GM12874 (cell line): ENCODE data around the gene PARP3.

Source experiments
- TF ChIP-seq, protein P1 (sequence below): IDR thresholded peaks from 2 replicates; pipeline ENCODE4 v1.5.1; 2011; ENCODE audit warnings: low read depth, mild to moderate bottlenecking, control low read depth, low read length, moderate library complexity; ENCODE audit not compliant: insufficient read depth

Gene PARP3

DNA sequence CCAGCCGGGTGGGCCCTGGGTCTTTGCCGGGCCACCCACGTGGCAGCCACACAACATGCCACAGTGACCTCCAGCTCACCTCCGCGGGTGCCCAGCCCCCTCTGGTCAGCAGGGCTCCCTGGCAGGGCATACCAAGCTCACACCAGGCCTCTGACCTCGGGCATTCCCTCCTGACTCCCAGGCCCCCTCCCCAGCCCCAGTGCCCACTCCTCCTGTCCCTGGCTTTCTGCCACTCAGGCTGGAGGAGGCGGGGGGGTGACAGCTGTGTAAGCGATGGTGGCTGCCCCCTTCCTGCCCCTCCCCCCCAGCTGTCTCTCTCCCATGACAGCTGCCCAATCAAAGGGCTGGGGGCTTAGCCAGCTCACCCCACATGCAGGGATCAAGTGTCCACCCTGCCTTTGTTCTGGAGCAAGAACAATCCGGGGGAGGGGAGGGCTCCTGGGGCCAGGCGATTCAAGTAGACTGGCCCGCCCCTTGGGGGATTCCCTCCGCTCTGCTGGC lies 21.8 kb downstream of the PARP3 start:
- TF ChIP-seq, protein P1, sequence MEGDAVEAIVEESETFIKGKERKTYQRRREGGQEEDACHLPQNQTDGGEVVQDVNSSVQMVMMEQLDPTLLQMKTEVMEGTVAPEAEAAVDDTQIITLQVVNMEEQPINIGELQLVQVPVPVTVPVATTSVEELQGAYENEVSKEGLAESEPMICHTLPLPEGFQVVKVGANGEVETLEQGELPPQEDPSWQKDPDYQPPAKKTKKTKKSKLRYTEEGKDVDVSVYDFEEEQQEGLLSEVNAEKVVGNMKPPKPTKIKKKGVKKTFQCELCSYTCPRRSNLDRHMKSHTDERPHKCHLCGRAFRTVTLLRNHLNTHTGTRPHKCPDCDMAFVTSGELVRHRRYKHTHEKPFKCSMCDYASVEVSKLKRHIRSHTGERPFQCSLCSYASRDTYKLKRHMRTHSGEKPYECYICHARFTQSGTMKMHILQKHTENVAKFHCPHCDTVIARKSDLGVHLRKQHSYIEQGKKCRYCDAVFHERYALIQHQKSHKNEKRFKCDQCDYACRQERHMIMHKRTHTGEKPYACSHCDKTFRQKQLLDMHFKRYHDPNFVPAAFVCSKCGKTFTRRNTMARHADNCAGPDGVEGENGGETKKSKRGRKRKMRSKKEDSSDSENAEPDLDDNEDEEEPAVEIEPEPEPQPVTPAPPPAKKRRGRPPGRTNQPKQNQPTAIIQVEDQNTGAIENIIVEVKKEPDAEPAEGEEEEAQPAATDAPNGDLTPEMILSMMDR, result no peak

DNA sequence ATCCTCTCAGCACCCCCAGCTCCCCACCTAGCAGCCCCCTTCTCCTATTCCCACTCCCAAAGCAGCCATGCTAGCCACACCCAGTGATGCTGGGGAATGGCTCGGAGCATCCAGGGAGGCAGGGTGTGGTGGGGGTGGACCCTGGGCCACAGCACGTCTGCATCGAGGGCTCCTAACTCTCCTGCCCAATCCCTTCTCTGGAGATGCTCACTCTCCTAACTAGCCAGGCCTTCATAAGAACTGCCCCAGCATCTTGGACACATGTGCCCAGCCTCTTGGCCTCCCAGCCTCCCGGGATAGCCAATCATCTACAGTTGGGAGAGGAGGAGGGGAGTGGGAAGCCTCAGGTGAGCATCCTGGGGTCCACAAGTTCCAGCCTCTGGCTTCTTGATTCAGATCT lies 22.4 kb downstream of the PARP3 start:
- TF ChIP-seq, protein P1, result no peak

DNA sequence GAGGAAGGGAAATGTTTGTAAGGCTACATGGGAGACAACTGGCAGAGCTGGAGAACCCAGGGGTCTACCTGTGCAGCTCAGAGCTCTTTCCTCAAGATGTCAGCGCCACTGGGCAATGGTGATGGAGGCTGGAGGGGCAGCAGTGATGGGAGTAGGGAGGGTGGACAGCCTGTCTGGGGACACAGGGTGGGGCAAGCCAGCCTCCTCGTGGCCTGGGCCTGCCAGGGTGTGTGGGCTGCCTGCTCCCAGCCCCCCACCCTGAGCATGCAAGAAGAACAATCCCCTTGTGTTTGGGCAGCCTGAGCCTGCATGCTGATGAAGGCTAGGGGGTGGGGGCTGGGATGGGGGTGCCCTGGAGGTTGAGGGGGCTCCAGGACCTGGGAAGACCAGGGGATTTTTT lies 23.9 kb downstream of the PARP3 start:
- TF ChIP-seq, protein P1, result no peak

DNA sequence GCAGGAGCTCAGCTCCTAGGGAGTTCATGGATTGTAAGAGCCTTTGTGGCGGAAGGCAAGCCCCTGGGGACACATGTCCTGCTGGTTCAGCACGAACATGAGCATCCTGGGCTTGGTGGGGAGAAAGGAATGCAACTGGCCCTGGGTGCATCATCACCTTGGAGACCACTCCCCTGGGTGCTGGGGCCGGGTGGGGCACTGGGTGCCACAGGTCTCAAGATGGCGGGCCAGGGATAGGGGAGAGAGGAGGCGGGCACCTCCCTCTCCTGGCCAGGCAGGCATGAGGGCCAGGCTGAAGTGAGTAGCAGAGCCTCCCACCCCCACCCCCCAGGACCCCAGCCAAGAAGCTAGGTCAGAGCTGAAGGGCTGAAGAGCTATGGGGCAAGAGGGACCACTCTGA lies 24.3 kb downstream of the PARP3 start:
- TF ChIP-seq, protein P1, result no peak

DNA sequence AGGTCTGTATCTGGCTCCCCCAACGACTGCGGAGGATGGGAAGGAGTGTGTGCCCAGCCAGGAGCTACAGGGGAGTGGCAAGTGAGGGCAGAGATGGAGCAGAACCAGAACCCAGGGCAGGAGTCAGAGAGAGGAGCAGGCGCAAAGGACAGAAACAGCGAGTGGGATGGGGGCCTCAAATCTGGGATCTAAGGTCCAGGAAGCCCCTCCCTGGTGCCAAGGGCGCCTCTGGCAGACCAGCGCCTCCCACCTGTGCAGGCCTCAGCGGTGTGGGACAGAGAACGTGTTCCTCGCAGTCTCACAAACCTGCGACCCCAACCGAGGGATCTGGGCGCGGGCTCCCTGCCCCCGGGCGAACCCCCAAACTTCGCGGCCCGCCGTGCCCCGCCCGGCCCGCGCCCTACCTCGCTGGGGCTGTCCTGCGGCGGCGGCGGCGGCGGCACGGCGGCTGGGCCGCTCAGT lies 24.8 kb downstream of the PARP3 start:
- TF ChIP-seq, protein P1, result no peak

DNA sequence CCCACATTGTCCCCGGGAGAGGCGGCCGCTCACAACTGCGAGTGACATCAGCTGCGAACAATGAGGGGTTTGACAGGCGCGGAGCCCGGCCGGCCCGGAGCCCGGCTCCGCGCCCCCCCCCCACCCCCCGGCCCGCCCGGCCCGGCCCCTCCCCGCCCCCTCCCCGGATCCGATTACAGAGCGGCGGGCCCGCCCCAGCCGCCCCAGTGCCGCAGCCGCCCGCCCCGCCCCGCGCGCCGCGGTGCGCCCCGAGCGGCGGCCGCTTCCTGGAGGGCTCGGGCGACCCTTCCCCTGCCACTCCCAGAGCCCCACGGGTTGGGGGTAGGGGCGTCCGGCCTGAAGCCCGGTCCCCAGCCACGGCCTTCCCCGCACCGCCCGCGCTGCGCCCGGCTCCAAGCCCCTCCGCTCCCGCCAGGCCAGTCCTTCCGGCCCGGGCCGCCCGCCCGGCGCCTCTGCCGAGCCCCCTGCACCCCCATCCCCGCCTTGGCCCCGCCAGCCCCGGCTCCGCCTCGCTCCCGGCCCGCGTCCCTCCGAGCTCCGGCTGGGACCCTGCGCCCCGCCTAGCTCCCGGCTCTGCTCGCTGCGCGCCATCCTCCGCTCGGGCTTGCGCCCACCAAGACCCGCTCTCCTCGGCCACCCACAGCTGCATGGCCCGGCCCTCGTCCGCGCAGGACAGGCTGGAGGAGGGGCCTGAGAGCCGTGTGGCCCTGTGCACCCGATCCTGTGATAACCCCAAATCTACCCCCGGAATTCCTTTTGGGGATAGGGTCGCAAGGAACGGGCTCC lies 25.4 kb downstream of the PARP3 start, which contains the start of gene PCBP4:
TSS of gene PCBP4 (minus strand) at position 71 of the 786 bp plus-strand sequence. CDS start 6,214 bp downstream, outside the sequence.
- TF ChIP-seq, protein P1, result no peak

DNA sequence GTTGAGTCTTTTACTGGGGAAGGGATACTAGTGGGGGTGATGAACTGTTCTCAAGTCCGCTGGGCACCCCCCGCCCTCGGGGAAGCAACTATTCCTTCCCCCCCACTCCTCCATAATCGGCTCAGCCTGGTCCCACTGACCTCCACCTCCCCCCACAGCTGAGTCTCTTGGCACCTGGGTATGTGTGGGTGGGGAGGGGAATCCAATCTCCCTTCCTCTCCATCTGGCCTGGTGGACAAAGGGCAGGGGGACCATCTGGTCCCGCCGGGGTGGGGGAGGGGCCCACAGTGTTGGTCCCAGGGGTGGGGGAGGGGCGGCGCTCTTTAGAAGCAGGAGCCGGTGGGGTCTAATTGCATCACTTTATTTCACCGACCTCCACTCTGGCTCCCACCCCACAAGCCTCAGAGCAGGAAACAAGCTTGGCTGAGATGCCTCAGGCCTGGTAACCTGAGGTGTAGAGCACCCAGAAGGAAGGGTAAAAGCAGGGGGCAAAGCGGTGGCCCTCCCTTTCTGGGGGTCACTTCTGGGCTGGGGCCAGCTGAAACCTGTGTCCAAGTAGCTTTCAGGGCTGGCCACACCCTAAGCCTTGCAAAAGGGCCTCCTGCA lies 26.1 kb downstream of the PARP3 start:
- TF ChIP-seq, protein P1, result no peak
